Fibroblast of the aortic adventitia (primary cell): ENCODE results near the gene NAA10. TPM values are rescaled to one million over a fixed set of nuclear protein-coding genes. Genes with fewer than 3 reads are reported as not detected.

Experiments used
- DNase-seq: peaks from one replicate; pipeline ENCODE4 v3.0.0-alpha.2; 2010; ENCODE audit warnings: low read depth
- H3K4me3 ChIP-seq: 2 replicates; pipeline ENCODE4 v1.5.1; 2011; ENCODE audit warnings: low read depth, mild to moderate bottlenecking, control low read depth, low read length, moderate library complexity
- total RNA-seq: library from RNA; depleted of rRNA; stranded (reverse); fragments of >200 nt; gene quantifications from 2 replicates; pipeline ENCODE4 v1.2.3, GENCODE V29; 2012; ENCODE audit warnings: low replicate concordance
- TF ChIP-seq, protein P1 (sequence below): IDR thresholded peaks from 2 replicates; pipeline ENCODE4 v1.5.1; 2011; ENCODE audit warnings: mild to moderate bottlenecking, low read length, control low read depth, inconsistent platforms; ENCODE audit not compliant: insufficient read depth

NAA10 gene
- total RNA-seq, 1 donor = 84.7 TPM

DNA sequence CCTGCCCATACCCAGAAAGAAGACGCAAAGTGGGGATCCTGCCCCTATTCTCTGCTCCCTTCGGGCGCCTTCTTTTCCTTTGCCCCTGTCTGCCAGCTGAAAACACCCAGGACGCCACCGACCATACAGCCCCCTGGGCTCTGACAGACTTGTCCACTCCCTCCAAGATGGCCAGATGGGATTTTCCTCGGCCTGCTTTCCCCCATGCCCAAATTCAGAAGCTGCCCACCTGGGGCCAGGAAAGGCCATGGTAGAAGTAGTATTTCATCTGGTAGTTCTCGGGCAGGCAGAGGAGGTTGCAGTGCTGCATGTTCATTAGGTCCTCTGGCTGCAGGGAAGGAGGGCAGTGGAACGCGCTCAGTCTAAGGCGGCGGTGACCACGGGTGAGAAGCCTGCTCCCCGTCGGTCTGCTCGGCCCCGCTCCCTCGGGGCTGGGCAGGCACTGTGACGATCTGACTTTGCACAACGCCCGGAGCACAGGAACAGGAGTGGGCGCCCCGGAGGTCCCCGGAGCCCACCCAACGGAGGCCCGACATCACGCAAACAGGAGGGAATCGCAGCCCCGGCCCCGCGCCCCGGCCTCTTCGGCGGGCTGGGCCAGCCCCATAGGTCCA lies 582 bp downstream of the NAA10 start:
- DNase-seq = no peak
- TF ChIP-seq, protein P1, sequence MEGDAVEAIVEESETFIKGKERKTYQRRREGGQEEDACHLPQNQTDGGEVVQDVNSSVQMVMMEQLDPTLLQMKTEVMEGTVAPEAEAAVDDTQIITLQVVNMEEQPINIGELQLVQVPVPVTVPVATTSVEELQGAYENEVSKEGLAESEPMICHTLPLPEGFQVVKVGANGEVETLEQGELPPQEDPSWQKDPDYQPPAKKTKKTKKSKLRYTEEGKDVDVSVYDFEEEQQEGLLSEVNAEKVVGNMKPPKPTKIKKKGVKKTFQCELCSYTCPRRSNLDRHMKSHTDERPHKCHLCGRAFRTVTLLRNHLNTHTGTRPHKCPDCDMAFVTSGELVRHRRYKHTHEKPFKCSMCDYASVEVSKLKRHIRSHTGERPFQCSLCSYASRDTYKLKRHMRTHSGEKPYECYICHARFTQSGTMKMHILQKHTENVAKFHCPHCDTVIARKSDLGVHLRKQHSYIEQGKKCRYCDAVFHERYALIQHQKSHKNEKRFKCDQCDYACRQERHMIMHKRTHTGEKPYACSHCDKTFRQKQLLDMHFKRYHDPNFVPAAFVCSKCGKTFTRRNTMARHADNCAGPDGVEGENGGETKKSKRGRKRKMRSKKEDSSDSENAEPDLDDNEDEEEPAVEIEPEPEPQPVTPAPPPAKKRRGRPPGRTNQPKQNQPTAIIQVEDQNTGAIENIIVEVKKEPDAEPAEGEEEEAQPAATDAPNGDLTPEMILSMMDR = no peak

DNA sequence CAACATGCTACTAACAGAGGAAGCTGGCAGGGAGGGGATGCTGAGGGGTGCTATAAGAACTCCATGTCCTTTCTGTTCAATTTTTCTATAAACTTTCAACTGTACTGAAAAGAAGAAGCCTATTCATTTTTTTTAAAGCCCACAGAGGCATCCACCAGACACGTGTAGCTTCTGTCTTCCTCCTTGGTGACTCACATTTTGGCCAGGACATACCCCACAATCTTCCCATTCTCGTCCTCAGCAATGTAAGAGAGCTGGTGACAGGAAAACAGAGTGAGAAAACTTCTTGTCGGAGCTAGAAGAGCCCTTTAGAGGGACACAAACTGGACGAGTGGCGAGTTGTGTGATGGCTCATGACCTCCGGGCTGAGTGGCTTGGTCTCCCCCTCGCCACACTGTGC lies 1.1 kb downstream of the NAA10 start:
- TF ChIP-seq, protein P1 = no peak
- peak overlapping the region; percentile 79 for H3K4me3 ChIP-seq
- DNase-seq = peak; percentile 35

More for the DNA sequence above, 582 bp downstream of the NAA10 start:
- H3K4me3 ChIP-seq = peak overlapping the region; percentile 79

DNA sequence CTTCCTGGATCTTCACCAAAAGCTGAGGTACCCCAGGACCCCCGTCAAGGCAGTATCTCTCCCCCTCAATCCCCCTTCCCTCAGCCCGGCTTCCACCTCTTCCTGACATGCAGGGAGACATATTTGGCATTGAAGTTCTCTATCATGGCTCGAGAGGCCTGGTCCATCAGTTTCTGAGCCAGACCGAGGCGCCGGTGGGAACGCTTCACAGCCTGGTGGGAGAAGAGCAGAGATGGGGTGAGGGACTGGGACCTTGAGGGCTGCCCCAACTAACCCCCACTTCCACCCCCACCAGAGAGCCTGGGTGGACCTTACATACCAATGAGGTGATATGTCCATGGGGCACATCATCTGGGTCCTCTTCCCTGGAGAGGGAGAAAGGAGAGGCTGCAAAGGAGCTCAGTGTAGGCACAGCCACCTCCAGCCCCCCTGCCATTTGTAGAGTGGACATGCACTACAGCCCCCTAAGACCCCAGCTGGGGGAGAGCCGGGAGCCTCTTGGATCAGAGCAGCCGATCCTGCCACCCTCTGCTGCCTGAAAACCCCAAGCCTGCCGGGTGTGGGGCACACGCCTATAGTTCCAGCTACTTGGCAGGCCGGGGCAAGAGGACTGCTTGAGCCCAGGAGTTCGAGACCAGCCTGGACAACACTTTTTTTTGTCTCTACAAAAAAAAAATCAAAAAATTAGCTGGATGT lies 2.5 kb downstream of the NAA10 start:
- TF ChIP-seq, protein P1 = no peak
- no peak overlapping the region for H3K4me3 ChIP-seq
- no peak for DNase-seq

DNA sequence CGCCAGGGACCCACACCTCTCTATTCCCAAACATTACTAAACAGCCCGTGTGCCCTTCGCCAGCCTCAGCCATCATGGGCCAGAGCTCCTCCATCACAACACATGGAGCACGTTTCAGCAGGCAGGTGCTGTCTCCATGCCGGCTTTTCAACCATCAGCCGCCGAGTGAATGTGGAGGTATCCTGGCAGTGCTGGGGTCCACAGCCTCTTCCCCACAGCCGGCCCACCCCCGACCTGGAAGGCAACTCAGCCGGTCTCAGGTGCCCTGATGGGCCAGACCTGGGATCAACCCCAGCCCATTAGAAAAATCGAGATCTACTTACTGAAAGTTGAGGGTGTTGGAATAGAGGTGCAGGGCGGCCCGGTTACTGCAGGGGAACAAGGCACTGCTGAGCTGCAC lies 3.1 kb downstream of the NAA10 start:
- no peak for DNase-seq
- TF ChIP-seq, protein P1 = no peak
- no peak overlapping the region for H3K4me3 ChIP-seq

DNA sequence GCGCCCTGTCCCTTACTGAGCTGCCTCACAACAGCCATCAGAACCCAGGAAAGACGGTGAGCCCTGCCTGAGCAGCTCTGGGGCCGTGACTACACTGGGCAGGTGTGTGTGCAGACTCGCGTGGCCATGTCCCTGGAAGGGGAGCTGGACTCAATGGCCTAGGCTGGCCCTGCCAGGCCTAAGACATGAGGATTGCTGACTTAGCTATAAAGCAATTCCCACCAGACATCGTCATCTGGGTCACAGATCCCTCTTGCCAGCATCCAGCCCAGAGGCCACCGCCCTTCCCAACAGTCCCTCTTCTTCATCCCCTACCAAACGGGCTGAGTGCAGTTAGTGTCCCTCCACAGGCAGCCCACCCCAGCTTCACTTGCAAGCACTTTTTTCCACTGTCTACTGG lies 3.7 kb downstream of the NAA10 start:
- TF ChIP-seq, protein P1 = no peak
- DNase-seq = no peak

DNA sequence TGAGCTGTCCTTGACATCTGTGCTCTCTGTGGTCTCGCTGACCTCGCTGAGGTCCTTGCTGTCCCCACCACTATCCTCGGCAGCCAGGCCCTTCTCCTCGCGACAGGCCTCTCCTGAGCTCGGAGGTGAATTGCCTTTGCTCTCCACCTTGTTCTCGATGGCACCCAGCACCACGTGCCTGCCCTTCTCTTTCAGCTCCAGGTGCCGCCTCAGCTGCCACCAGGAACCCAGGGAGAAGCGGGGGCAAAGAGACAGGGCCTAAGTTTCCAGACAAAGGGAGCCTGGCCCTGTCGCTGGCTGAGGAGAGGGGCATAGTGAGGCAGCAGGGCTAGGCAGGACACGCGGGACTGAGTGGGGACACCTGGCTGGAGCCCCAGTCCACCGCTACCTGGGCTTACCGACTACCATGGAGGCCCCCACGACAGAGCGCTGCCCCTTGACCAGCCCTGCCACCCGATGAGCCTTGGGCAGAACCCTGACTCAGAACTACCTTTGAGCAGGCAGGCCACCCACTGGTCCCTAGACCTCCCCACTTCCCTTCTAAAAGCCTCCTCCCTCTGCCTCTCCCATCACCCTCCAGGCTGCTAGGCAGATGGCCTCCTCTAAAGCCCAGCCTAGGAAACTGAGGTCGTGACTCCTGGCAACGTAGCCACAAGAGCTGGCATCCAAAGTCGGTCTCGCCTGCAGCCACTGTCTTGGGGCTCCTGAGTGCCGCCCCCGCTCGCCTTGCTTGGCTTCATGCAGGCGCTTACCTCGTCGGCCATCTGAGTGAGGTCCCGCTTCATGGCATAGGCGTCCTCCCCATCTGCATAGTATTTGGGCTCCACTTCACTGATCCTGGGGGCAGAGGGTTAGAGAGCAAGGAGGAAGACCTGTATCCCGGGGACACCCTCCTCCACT lies 4.6 kb downstream of the NAA10 start:
- DNase-seq = no peak
- TF ChIP-seq, protein P1 = no peak
- no peak overlapping the region for H3K4me3 ChIP-seq

More for the DNA sequence above, 3.7 kb downstream of the NAA10 start:
- no peak overlapping the region for H3K4me3 ChIP-seq
